ENCODE measurements around the gene MT2A.

DNA sequence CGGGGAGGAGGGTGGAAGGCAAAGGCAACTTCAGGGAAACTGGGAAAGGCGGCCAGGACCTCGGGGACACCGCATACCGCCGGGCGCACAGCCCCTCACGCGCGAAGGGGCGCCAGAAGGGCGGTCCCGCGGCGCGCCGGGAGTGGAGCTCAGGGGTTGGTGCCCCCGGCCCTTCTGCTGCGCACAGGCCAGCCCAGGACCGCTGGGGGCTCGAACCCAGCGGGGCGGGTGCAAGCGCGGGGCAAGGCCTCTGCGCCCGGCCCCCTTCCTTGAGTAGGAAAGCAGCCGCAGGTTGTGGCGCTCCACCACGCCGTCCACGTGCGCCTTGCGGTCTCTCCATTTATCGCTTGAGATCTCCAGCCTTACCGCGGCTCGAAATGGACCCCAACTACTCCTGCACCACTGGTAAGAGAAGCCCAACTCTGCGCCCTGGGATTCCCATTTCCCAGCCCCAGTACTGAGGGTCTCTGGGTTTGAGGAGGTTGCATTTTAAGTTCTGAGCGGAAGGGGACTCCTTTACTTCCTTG lies 27.1 kb downstream of the MT2A start:
- TF ChIP-seq, protein P1, sequence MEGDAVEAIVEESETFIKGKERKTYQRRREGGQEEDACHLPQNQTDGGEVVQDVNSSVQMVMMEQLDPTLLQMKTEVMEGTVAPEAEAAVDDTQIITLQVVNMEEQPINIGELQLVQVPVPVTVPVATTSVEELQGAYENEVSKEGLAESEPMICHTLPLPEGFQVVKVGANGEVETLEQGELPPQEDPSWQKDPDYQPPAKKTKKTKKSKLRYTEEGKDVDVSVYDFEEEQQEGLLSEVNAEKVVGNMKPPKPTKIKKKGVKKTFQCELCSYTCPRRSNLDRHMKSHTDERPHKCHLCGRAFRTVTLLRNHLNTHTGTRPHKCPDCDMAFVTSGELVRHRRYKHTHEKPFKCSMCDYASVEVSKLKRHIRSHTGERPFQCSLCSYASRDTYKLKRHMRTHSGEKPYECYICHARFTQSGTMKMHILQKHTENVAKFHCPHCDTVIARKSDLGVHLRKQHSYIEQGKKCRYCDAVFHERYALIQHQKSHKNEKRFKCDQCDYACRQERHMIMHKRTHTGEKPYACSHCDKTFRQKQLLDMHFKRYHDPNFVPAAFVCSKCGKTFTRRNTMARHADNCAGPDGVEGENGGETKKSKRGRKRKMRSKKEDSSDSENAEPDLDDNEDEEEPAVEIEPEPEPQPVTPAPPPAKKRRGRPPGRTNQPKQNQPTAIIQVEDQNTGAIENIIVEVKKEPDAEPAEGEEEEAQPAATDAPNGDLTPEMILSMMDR (IDR thresholded peaks at IDR 0.05), result no peak
- no peak for TF ChIP-seq POLR2A (IDR thresholded peaks at IDR 0.05)
